ENCODE measurements around the gene SVOP.
"Not testable (repeated sequence)": the region's sequence is repeated elsewhere in the genome, so short reads cannot be mapped to it uniquely, and the experiment has no call there.

Gene SVOP

GRCh38 chr12:108881953-108882352, 138.9 kb downstream of the SVOP start:
- no peak for DNase-seq

- no peak for DNase-seq
These were observed 141.1 kb downstream of the SVOP start, which contains the start of gene DAO for GRCh38 chr12:108879615-108880254. DAO (plus strand) TSS chr12:108880092; CDS start chr12:108885007, 4,915 bp downstream.

- no peak for DNase-seq
These were observed 144.3 kb downstream of the SVOP start for GRCh38 chr12:108876550-108876949.

GRCh38 chr12:108875682-108876361, 145.0 kb downstream of the SVOP start:
- no peak for DNase-seq

GRCh38 chr12:108875280-108875679, 145.6 kb downstream of the SVOP start:
- DNase-seq: no peak

GRCh38 chr12:108868781-108869180, 152.1 kb downstream of the SVOP start:
- DNase-seq: no peak

GRCh38 chr12:108866083-108866482, 154.8 kb downstream of the SVOP start:
- not testable (repeated sequence) for DNase-seq

GRCh38 chr12:108865169-108865568, 155.7 kb downstream of the SVOP start:
- DNase-seq: no peak

GRCh38 chr12:108862588-108862959, 158.3 kb downstream of the SVOP start:
- no peak for DNase-seq

GRCh38 chr12:108861878-108862587, 158.8 kb downstream of the SVOP start:
- DNase-seq: no peak

- DNase-seq: no peak
These were observed 160.4 kb downstream of the SVOP start for GRCh38 chr12:108860443-108860842.

- no peak for DNase-seq
These were observed 161.0 kb downstream of the SVOP start for GRCh38 chr12:108859923-108860291.

- not testable (repeated sequence) for DNase-seq
These were observed 161.5 kb downstream of the SVOP start for GRCh38 chr12:108859141-108859922.

GRCh38 chr12:108858311-108859074, 162.4 kb downstream of the SVOP start:
- no peak for DNase-seq
